HEK293T (cell line): ENCODE measurements around the gene MED12L.
"Not testable (repeated sequence)": the region's sequence is repeated elsewhere in the genome, so short reads cannot be mapped to it uniquely, and the experiment has no call there.

ENCODE experiments used
- CTCF ChIA-PET: fragments of 350-600 bp; formaldehyde crosslinking; extraction: SDS; loops from one replicate; lab custom pipeline; 2021; ENCODE audit warnings: antibody characterized with exemption, inconsistent platforms; lab: Yijun Ruan, JAX
- POLR2A ChIA-PET: fragments of 350-600 bp; formaldehyde crosslinking; extraction: SDS; loops from one replicate; lab custom pipeline; 2020; ENCODE audit warnings: antibody characterized with exemption, inconsistent platforms; lab: Yijun Ruan, JAX
- DNase-seq: peaks from one replicate; pipeline ENCODE4 v3.0.0; 2012; ENCODE audit warnings: mixed read lengths; ENCODE audit errors: extremely low spot score
- ARNT ChIP-seq: fragments of 450-650 bp; IDR thresholded peaks from 2 replicates; pipeline ENCODE4 v1.6.1; 2017; ENCODE audit warnings: mild to moderate bottlenecking
- BHLHE40 ChIP-seq: fragments of 450-650 bp; IDR thresholded peaks from 2 replicates; pipeline ENCODE4 v1.6.1; 2016; ENCODE audit warnings: mild to moderate bottlenecking, moderate library complexity, borderline replicate concordance
- CTBP1 ChIP-seq: fragments of 450-650 bp; IDR thresholded peaks from 2 replicates; pipeline ENCODE4 v1.6.1; 2016; ENCODE audit warnings: borderline replicate concordance
- ELF4 ChIP-seq: fragments of 450-650 bp; IDR thresholded peaks from 2 replicates; pipeline ENCODE4 v1.6.1; 2017; ENCODE audit warnings: antibody characterized with exemption
- FOXA1 ChIP-seq: fragments of 450-650 bp; IDR thresholded peaks from 2 replicates; pipeline ENCODE4 v1.6.1; 2016; ENCODE audit warnings: mild to moderate bottlenecking
- FOXK2 ChIP-seq: fragments of 450-650 bp; IDR thresholded peaks from 2 replicates; pipeline ENCODE4 v1.6.1; 2016; ENCODE audit warnings: mild to moderate bottlenecking
- FOXM1 ChIP-seq: fragments of 450-650 bp; IDR thresholded peaks from 2 replicates; pipeline ENCODE4 v1.6.1; 2017; ENCODE audit warnings: mild to moderate bottlenecking, borderline replicate concordance
- HDGF ChIP-seq: fragments of 450-650 bp; IDR thresholded peaks from 2 replicates; pipeline ENCODE4 v1.6.1; 2017; ENCODE audit warnings: antibody characterized with exemption, borderline replicate concordance
- L3MBTL2 ChIP-seq: fragments of 450-650 bp; conservative IDR thresholded peaks from 2 replicates; pipeline ENCODE4 v1.6.1; 2016; ENCODE audit warnings: mild to moderate bottlenecking
- LEF1 ChIP-seq: fragments of 450-650 bp; IDR thresholded peaks from 2 replicates; pipeline ENCODE4 v1.6.1; 2017; ENCODE audit warnings: mild to moderate bottlenecking, borderline replicate concordance
- NFRKB ChIP-seq: fragments of 450-650 bp; IDR thresholded peaks from 2 replicates; pipeline ENCODE4 v1.6.1; 2016; ENCODE audit warnings: mild to moderate bottlenecking, moderate library complexity
- PKNOX1 ChIP-seq: fragments of 450-650 bp; IDR thresholded peaks from 2 replicates; pipeline ENCODE4 v1.6.1; 2016
- SP1 ChIP-seq: fragments of 450-650 bp; IDR thresholded peaks from 2 replicates; pipeline ENCODE4 v1.6.1; 2017
- SUZ12 ChIP-seq: fragments of 450-650 bp; IDR thresholded peaks from 2 replicates; pipeline ENCODE4 v1.6.1; 2016; ENCODE audit warnings: mild to moderate bottlenecking
- TARDBP ChIP-seq: fragments of 450-650 bp; IDR thresholded peaks from 2 replicates; pipeline ENCODE4 v1.6.1; 2016
- ZNF384 ChIP-seq: fragments of 450-650 bp; IDR thresholded peaks from 2 replicates; pipeline ENCODE4 v1.6.1; 2016

Gene MED12L

GRCh38 chr3:151227807-151228665 lies 142.6 kb downstream of the MED12L start:
- DNase-seq, result peak; percentile 72
- TF ChIP-seq TARDBP (no peak), HDGF (no peak), FOXK2 (no peak), PKNOX1 (no peak), L3MBTL2 (no peak), ZNF384 (no peak), BHLHE40 (no peak), ARNT (no peak), SP1 (no peak), ELF4 (no peak), SUZ12 (no peak), CTBP1 (no peak)
- CTCF ChIA-PET, result interaction anchor here (0.6 to 1.5 kb wide), 9 partner anchors 21 to 665 kb away, joined by 3 to 4 read pairs (median 3); partner anchors contain the start of gene P2RY14
- POLR2A ChIA-PET, result no interaction called here

GRCh38 chr3:151228666-151229040 lies 143.2 kb downstream of the MED12L start:
- TF ChIP-seq FOXA1, result no peak
- POLR2A ChIA-PET, result no interaction called here
- DNase-seq, result no peak
- CTCF ChIA-PET, result interaction anchor here (0.6 to 1.5 kb wide), 5 partner anchors 20 to 626 kb away, joined by 3 to 4 read pairs (median 3); partner anchors contain the start of gene P2RY14

- no peak for DNase-seq
- ChIA-PET POLR2A (no interaction called here), CTCF (interaction anchor here (0.8 to 0.9 kb wide), 2 partner anchors 13 to 23 kb away, joined by 3 read pairs; no protein-coding TSS in a partner anchor)
- TF ChIP-seq ZNF384 (no peak), FOXM1 (no peak), L3MBTL2 (no peak)
Measured at GRCh38 chr3:151230646-151231045, 145.2 kb downstream of the MED12L start.

- CTCF ChIA-PET, DNase-seq, POLR2A ChIA-PET: not testable (repeated sequence)
Measured at GRCh38 chr3:151232403-151232802, 146.9 kb downstream of the MED12L start.

GRCh38 chr3:151232991-151233390 lies 147.5 kb downstream of the MED12L start:
- ChIA-PET CTCF (no interaction called here), POLR2A (no interaction called here)
- TF ChIP-seq TARDBP (no peak), ELF4 (no peak), LEF1 (no peak), FOXM1 (no peak), SUZ12 (no peak), HDGF (no peak), ARNT (no peak), L3MBTL2 (no peak), SP1 (no peak), BHLHE40 (no peak), CTBP1 (no peak), ZNF384 (no peak), NFRKB (no peak)

GRCh38 chr3:151234825-151235224 lies 149.4 kb downstream of the MED12L start:
- no peak for DNase-seq
- TF ChIP-seq FOXM1 (no peak), FOXA1 (no peak), CTBP1 (no peak), L3MBTL2 (no peak)
- CTCF ChIA-PET, result interaction anchor here (0.6 kb wide), 1 partner anchor 54 kb away, joined by 7 read pairs; no protein-coding TSS in a partner anchor
- POLR2A ChIA-PET, result no interaction called here

More at GRCh38 chr3:151232991-151233390, 147.5 kb downstream of the MED12L start:
- no peak for DNase-seq

GRCh38 chr3:151236316-151236715 lies 150.9 kb downstream of the MED12L start:
- no peak for DNase-seq
- no peak for TF ChIP-seq ZNF384
- TF ChIP-seq LEF1, result no peak
- no peak for TF ChIP-seq TARDBP
- POLR2A ChIA-PET, result no interaction called here
- CTCF ChIA-PET, result interaction anchor here (0.7 kb wide), 1 partner anchor 426 kb away, joined by 3 read pairs; no protein-coding TSS in a partner anchor

- DNase-seq, result no peak
- ChIA-PET CTCF (no interaction called here), POLR2A (no interaction called here)
- TF ChIP-seq L3MBTL2 (no peak), CTBP1 (no peak), ZNF384 (no peak), HDGF (no peak), SP1 (no peak), BHLHE40 (no peak), ELF4 (no peak), TARDBP (no peak), SUZ12 (no peak), NFRKB (no peak), FOXK2 (no peak)
Measured at GRCh38 chr3:151236736-151237135, 151.3 kb downstream of the MED12L start.

- POLR2A ChIA-PET, CTCF ChIA-PET, DNase-seq: not testable (repeated sequence)
Measured at GRCh38 chr3:151242006-151242405, 156.5 kb downstream of the MED12L start.
